ENCODE measurements around the gene TACC2.

DNA sequence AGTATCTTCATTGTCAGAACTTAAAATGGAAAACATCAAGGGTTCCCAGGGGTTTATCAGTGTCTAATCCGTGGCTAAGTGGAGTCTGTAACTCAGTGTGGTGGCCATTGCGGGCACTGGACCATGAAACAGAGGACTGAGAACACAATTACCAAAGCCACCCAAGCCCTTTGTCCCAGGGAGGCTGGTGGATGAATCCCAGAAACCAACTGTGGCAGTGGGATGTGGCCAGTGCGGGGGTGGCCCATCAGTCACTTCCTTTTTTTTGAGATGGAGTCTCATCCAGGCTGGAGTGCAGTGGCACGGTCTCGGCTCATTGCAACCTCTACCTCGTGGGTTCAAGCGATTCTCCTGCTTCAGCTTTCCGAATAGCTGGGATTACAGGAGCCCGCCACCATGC is 61.8 kb downstream of the TACC2 start:
- TF ChIP-seq, protein P1, sequence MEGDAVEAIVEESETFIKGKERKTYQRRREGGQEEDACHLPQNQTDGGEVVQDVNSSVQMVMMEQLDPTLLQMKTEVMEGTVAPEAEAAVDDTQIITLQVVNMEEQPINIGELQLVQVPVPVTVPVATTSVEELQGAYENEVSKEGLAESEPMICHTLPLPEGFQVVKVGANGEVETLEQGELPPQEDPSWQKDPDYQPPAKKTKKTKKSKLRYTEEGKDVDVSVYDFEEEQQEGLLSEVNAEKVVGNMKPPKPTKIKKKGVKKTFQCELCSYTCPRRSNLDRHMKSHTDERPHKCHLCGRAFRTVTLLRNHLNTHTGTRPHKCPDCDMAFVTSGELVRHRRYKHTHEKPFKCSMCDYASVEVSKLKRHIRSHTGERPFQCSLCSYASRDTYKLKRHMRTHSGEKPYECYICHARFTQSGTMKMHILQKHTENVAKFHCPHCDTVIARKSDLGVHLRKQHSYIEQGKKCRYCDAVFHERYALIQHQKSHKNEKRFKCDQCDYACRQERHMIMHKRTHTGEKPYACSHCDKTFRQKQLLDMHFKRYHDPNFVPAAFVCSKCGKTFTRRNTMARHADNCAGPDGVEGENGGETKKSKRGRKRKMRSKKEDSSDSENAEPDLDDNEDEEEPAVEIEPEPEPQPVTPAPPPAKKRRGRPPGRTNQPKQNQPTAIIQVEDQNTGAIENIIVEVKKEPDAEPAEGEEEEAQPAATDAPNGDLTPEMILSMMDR (IDR thresholded peaks at IDR 0.05; ENCODE audit: extremely low read depth in 1 of 2, insufficient read depth in 1 of 2, low read depth in 1 of 2, low read length in 2 of 2), result no peak
- no peak for TF ChIP-seq POLR2A (IDR thresholded peaks at IDR 0.05; ENCODE audit: low read depth, low read length)
- TF ChIP-seq EZH2 (IDR thresholded peaks at IDR 0.05; ENCODE audit: borderline replicate concordance, low read depth, low read length, severe bottlenecking), result no peak
